Ishikawa (cell line): ENCODE results near the gene RFT1.

Experiments
- CEBPB ChIP-seq: IDR thresholded peaks from 2 replicates; pipeline ENCODE4 v1.6.1; 2012
- CREB1 ChIP-seq: IDR thresholded peaks from 2 replicates; pipeline ENCODE4 v1.6.1; 2012; ENCODE audit warnings: low read depth
- EGR1 ChIP-seq: IDR thresholded peaks from 2 replicates; pipeline ENCODE4 v1.6.1; 2012
- EP300 ChIP-seq: IDR thresholded peaks from 2 replicates; pipeline ENCODE4 v1.6.1; 2012; ENCODE audit warnings: borderline replicate concordance
- FOXM1 ChIP-seq: IDR thresholded peaks from 2 replicates; pipeline ENCODE4 v1.6.1; 2012; ENCODE audit warnings: low read depth, borderline replicate concordance
- NFIC ChIP-seq: IDR thresholded peaks from 2 replicates; pipeline ENCODE4 v1.6.1; 2012
- RAD21 ChIP-seq: IDR thresholded peaks from 2 replicates; pipeline ENCODE4 v1.6.1; 2012; ENCODE audit warnings: low read depth
- TAF1 ChIP-seq: IDR thresholded peaks from 2 replicates; pipeline ENCODE4 v1.6.1; 2012; ENCODE audit warnings: low read depth, mild to moderate bottlenecking
- TCF12 ChIP-seq: IDR thresholded peaks from 2 replicates; pipeline ENCODE4 v1.6.1; 2012; ENCODE audit warnings: low read depth
- TEAD4 ChIP-seq: IDR thresholded peaks from 2 replicates; pipeline ENCODE4 v1.6.1; 2012
- YY1 ChIP-seq: IDR thresholded peaks from 2 replicates; pipeline ENCODE4 v1.6.1; 2012; ENCODE audit warnings: low read depth
- ZBTB7A ChIP-seq: IDR thresholded peaks from 2 replicates; pipeline ENCODE4 v1.6.1; 2012; ENCODE audit warnings: low read depth
- TF ChIP-seq, protein P1 (sequence below): IDR thresholded peaks from 2 replicates; pipeline ENCODE4 v1.6.1; 2012
- TF ChIP-seq, protein P2 (sequence below): IDR thresholded peaks from 2 replicates; pipeline ENCODE4 v1.6.1; 2012; ENCODE audit warnings: low read depth, mild to moderate bottlenecking
- TF ChIP-seq, protein P3 (sequence below): IDR thresholded peaks from 2 replicates; pipeline ENCODE4 v1.6.1; 2012

The RFT1 gene

DNA sequence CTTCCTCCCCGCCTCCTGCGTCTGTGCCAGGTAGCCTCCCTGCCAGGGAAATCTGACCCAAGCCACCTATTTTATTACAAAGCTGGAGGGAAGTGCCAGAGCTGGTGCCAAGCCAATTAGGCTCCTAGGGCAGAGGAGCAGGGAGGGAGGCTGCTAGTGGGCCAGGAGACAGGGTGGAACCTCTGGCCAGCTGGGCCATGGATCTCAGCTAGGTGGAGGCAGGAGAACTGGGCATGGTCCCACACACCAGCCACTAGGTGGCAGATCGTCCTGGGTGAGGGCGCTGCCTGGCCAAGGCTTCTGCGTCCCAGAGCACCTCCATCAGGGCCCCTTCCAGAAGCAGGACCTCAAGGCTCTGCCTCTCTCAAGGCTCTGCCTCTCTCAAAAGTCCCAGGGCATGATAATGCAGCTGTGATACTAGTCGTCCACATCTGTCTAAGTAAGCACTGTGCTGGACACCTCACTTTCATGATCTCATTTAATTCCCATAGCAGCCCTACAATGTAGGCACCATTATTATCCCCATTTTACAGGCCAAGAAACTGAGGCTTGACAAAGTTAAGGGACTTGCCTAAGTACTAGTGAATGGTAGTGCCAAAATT lies 4.5 kb upstream of the RFT1 start:
- TF ChIP-seq, protein P1, sequence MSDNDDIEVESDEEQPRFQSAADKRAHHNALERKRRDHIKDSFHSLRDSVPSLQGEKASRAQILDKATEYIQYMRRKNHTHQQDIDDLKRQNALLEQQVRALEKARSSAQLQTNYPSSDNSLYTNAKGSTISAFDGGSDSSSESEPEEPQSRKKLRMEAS, result no peak
- TF ChIP-seq RAD21 (peak; percentile 89), YY1 (no peak; the same call in 1 of the 2 replicates), EGR1 (no peak), TCF12 (peak; percentile 70), NFIC (peak; percentile 95), EP300 (peak; percentile 58; the same call in 1 of the 2 replicates)
- TF ChIP-seq, protein P2, sequence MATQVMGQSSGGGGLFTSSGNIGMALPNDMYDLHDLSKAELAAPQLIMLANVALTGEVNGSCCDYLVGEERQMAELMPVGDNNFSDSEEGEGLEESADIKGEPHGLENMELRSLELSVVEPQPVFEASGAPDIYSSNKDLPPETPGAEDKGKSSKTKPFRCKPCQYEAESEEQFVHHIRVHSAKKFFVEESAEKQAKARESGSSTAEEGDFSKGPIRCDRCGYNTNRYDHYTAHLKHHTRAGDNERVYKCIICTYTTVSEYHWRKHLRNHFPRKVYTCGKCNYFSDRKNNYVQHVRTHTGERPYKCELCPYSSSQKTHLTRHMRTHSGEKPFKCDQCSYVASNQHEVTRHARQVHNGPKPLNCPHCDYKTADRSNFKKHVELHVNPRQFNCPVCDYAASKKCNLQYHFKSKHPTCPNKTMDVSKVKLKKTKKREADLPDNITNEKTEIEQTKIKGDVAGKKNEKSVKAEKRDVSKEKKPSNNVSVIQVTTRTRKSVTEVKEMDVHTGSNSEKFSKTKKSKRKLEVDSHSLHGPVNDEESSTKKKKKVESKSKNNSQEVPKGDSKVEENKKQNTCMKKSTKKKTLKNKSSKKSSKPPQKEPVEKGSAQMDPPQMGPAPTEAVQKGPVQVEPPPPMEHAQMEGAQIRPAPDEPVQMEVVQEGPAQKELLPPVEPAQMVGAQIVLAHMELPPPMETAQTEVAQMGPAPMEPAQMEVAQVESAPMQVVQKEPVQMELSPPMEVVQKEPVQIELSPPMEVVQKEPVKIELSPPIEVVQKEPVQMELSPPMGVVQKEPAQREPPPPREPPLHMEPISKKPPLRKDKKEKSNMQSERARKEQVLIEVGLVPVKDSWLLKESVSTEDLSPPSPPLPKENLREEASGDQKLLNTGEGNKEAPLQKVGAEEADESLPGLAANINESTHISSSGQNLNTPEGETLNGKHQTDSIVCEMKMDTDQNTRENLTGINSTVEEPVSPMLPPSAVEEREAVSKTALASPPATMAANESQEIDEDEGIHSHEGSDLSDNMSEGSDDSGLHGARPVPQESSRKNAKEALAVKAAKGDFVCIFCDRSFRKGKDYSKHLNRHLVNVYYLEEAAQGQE, result no peak

DNA sequence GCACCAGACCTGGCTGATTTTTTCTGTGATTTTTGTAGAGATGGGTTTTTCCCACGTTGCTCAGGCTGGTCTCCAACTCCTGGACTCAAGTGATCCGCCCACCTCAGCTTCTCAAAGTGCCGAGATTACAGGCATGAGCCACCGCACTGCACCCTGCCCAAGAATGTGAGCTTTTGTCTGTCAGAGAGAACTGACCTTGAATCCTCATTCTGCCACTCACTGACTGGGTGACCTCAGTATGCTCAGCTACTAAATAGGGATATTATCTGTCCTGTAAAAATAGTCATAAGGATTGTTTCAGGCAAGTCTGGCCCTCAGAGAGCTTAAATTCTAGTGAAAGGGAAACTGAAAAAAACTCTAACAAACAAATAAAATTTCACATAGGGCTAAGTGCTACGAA lies 2.1 kb upstream of the RFT1 start:
- no peak for TF ChIP-seq CEBPB
- TF ChIP-seq NFIC, result no peak
- peak; percentile 61 for TF ChIP-seq TEAD4

DNA sequence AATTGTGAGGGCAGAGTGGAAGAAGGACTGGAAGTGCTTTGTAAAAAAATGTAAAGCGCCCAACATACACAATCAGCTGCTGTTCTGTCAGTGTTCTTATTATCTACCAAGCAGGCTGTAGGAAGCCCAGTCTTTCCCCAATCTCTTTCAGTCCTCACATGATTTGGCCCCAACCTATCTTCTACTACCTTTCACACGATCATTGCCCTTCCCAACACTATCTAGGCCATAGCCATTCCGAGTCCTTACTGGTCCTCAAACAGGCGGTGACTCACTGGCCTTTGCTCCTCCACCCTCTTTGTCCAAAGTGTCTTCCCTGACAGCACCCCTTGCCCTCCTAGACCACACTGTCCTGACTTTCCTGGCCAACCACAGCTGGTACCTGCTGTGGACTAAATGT lies 861 bp upstream of the RFT1 start:
- TF ChIP-seq, protein P3, sequence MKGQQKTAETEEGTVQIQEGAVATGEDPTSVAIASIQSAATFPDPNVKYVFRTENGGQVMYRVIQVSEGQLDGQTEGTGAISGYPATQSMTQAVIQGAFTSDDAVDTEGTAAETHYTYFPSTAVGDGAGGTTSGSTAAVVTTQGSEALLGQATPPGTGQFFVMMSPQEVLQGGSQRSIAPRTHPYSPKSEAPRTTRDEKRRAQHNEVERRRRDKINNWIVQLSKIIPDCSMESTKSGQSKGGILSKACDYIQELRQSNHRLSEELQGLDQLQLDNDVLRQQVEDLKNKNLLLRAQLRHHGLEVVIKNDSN, result no peak
- TF ChIP-seq TEAD4, result no peak

GRCh38 chr3:53129344-53129743 lies 891 bp downstream of the RFT1 start:
- TF ChIP-seq CEBPB (no peak), ZBTB7A (no peak), RAD21 (no peak)

- no peak for TF ChIP-seq CREB1
Measured at GRCh38 chr3:53126601-53127000, 3.6 kb downstream of the RFT1 start.

GRCh38 chr3:53123953-53124352 lies 6.3 kb downstream of the RFT1 start:
- TF ChIP-seq RAD21 (no peak), EGR1 (no peak), CEBPB (no peak), TAF1 (no peak), FOXM1 (no peak), EP300 (no peak), CREB1 (no peak), TCF12 (no peak), ZBTB7A (no peak), TEAD4 (no peak), NFIC (no peak), YY1 (no peak)
- TF ChIP-seq, protein P3, result no peak
- TF ChIP-seq, protein P2, result no peak
- TF ChIP-seq, protein P1, result no peak

- TF ChIP-seq, protein P2, result no peak
- TF ChIP-seq, protein P3, result no peak
- TF ChIP-seq EGR1 (no peak), CEBPB (no peak), FOXM1 (no peak), EP300 (no peak), NFIC (no peak), TAF1 (no peak), RAD21 (no peak), ZBTB7A (no peak)
Measured at GRCh38 chr3:53123510-53123909, 6.7 kb downstream of the RFT1 start.
